H9 (cell line): ENCODE results near the gene DCAF6. TPM values are rescaled to one million over a fixed set of nuclear protein-coding genes. Genes with fewer than 3 reads are reported as not detected.

Source experiments
- DNase-seq: peaks from one replicate; pipeline ENCODE4 v3.0.0-alpha.2; 2017
- H2AFZ ChIP-seq: one replicate; pipeline ENCODE4 v1.6.1; 2013; ENCODE audit warnings: mild to moderate bottlenecking, low read length, control low read depth, moderate library complexity
- H2AK5ac ChIP-seq: 2 replicates; pipeline ENCODE4 v1.6.1; 2013; ENCODE audit warnings: low read length, control low read depth, mixed read lengths; ENCODE audit not compliant: insufficient read length
- H2BK120ac ChIP-seq: one replicate; pipeline ENCODE4 v1.6.1; 2013; ENCODE audit warnings: low read depth, mild to moderate bottlenecking, low read length, control low read depth, inconsistent platforms; ENCODE audit not compliant: poor library complexity, severe bottlenecking
- H2BK12ac ChIP-seq: 2 replicates; pipeline ENCODE4 v1.6.1; 2013; ENCODE audit warnings: low read length, control low read depth, mixed read lengths, low read depth; ENCODE audit not compliant: insufficient read length
- H2BK15ac ChIP-seq: 2 replicates; pipeline ENCODE4 v1.6.1; 2013; ENCODE audit warnings: low read depth, low read length, control low read depth
- H2BK20ac ChIP-seq: one replicate; pipeline ENCODE4 v1.6.1; 2013; ENCODE audit warnings: low read depth, mild to moderate bottlenecking, low read length, control low read depth, inconsistent platforms; ENCODE audit not compliant: poor library complexity, severe bottlenecking
- H2BK5ac ChIP-seq: 2 replicates; pipeline ENCODE4 v1.6.1; 2013; ENCODE audit warnings: low read length, control low read depth, mixed read lengths; ENCODE audit not compliant: insufficient read length
- H3K14ac ChIP-seq: 2 replicates; pipeline ENCODE4 v1.6.1; 2013; ENCODE audit warnings: low read length, control low read depth; ENCODE audit not compliant: insufficient read depth
- H3K18ac ChIP-seq: 2 replicates; pipeline ENCODE4 v1.6.1; 2013; ENCODE audit warnings: low read depth, mild to moderate bottlenecking, mixed read lengths, low read length, control low read depth; ENCODE audit not compliant: insufficient read length
- H3K23ac ChIP-seq: 2 replicates; pipeline ENCODE4 v1.6.1; 2013; ENCODE audit warnings: low read length, control low read depth, mixed read lengths, low read depth; ENCODE audit not compliant: insufficient read length
- H3K23me2 ChIP-seq: 2 replicates; pipeline ENCODE4 v1.6.1; 2013; ENCODE audit warnings: low read depth, mild to moderate bottlenecking, mixed read lengths, low read length, control low read depth; ENCODE audit not compliant: insufficient read length, poor library complexity, severe bottlenecking
- H3K27ac ChIP-seq: 2 replicates; pipeline ENCODE4 v1.5.1; 2013; ENCODE audit warnings: low read length, control low read depth, mixed read lengths, low read depth; ENCODE audit not compliant: insufficient read length
- H3K27me3 ChIP-seq: 2 replicates; pipeline ENCODE4 v1.6.1; 2013; ENCODE audit warnings: low read length, control low read depth, inconsistent platforms; ENCODE audit not compliant: insufficient read depth
- H3K4ac ChIP-seq: 2 replicates; pipeline ENCODE4 v1.6.1; 2013; ENCODE audit warnings: low read depth, mild to moderate bottlenecking, control low read depth, inconsistent platforms, low read length, moderate library complexity
- H3K4me1 ChIP-seq: 2 replicates; pipeline ENCODE4 v1.6.1; 2013; ENCODE audit warnings: low read length, control low read depth, inconsistent platforms; ENCODE audit not compliant: insufficient read depth
- H3K4me2 ChIP-seq: 2 replicates; pipeline ENCODE4 v1.6.1; 2013; ENCODE audit warnings: low read length, control low read depth, mixed read lengths; ENCODE audit not compliant: insufficient read length, insufficient read depth
- H3K56ac ChIP-seq: 2 replicates; pipeline ENCODE4 v1.6.1; 2013; ENCODE audit warnings: low read depth, mild to moderate bottlenecking, mixed read lengths, low read length, control low read depth; ENCODE audit not compliant: insufficient read length
- H3K79me1 ChIP-seq: 2 replicates; pipeline ENCODE4 v1.6.1; 2013; ENCODE audit warnings: low read depth, mild to moderate bottlenecking, moderate library complexity, low read length, control low read depth, inconsistent platforms; ENCODE audit not compliant: insufficient read depth, poor library complexity, severe bottlenecking
- H3K79me2 ChIP-seq: 2 replicates; pipeline ENCODE4 v1.6.1; 2013; ENCODE audit warnings: low read length, control low read depth, inconsistent platforms; ENCODE audit not compliant: insufficient read depth
- H3K9ac ChIP-seq: 2 replicates; pipeline ENCODE4 v1.6.1; 2013; ENCODE audit warnings: low read length, control low read depth, mixed read lengths; ENCODE audit not compliant: insufficient read length; ENCODE audit errors: extremely low read depth
- H3K9me3 ChIP-seq: one replicate; pipeline ENCODE4 v1.6.1; 2013; ENCODE audit warnings: low read depth, low read length, inconsistent platforms; ENCODE audit not compliant: control insufficient read depth
- H3T11ph ChIP-seq: one replicate; pipeline ENCODE4 v1.6.1; 2013; ENCODE audit warnings: mild to moderate bottlenecking, low read length, control low read depth, inconsistent platforms
- H4K20me1 ChIP-seq: one replicate; pipeline ENCODE4 v1.6.1; 2013; ENCODE audit not compliant: control insufficient read depth, insufficient read length, insufficient read depth
- H4K5ac ChIP-seq: 2 replicates; pipeline ENCODE4 v1.6.1; 2013; ENCODE audit warnings: low read depth, mild to moderate bottlenecking, mixed read lengths, low read length, control low read depth; ENCODE audit not compliant: insufficient read length
- H4K8ac ChIP-seq: replicated peaks from 2 replicates; pipeline ENCODE4 v1.6.1; 2013; ENCODE audit warnings: low read length, control low read depth, mixed read lengths, low read depth; ENCODE audit not compliant: insufficient read length
- H4K91ac ChIP-seq: 2 replicates; pipeline ENCODE4 v1.6.1; 2013; ENCODE audit warnings: low read depth, mild to moderate bottlenecking, moderate library complexity, mixed read lengths, low read length, control low read depth; ENCODE audit not compliant: insufficient read length
- H3K27ac Mint-ChIP-seq, 3 experiments: 2 replicates in 2 of 3; 3 replicates in 1 of 3; pipeline ENCODE4 v1.8.0; 2020 to 2021; ENCODE audit warnings: mixed read lengths in 3 of 3, mild to moderate bottlenecking in 1 of 3, moderate library complexity in 1 of 3
- H3K27me3 Mint-ChIP-seq: 2 replicates; pipeline ENCODE4 v1.8.0; 2021; ENCODE audit warnings: low read depth, mild to moderate bottlenecking, moderate library complexity, mixed read lengths
- H3K36me3 Mint-ChIP-seq, 3 experiments: 2 replicates in 2 of 3; 3 replicates in 1 of 3; pipeline ENCODE4 v1.8.0; 2020 to 2021; ENCODE audit warnings: low read depth in 3 of 3, mixed read lengths in 3 of 3; ENCODE audit not compliant: insufficient read depth in 1 of 3
- H3K4me1 Mint-ChIP-seq, 2 experiments: 2 replicates each; pipeline ENCODE4 v1.8.0; 2020; ENCODE audit warnings: mixed read lengths in 2 of 2
- H3K4me3 Mint-ChIP-seq, 2 experiments: 2 replicates in 1 of 2; 3 replicates in 1 of 2; pipeline ENCODE4 v1.8.0; 2020 to 2021; ENCODE audit warnings: mild to moderate bottlenecking in 2 of 2, mixed read lengths in 2 of 2, moderate library complexity in 1 of 2
- H3K9me3 Mint-ChIP-seq, 2 experiments: 2 replicates in 1 of 2; 3 replicates in 1 of 2; pipeline ENCODE4 v1.8.0; 2020; ENCODE audit warnings: mild to moderate bottlenecking in 2 of 2, mixed read lengths in 2 of 2, moderate library complexity in 1 of 2
- CTCF ChIP-seq: fragments of 200-600 bp; sonication (generic); conservative IDR thresholded peaks from 3 replicates; pipeline ENCODE4 v1.8.0; 2021; ENCODE audit warnings: antibody characterized with exemption, mild to moderate bottlenecking
- WGBS: extraction: QIAGEN DNeasy Blood & Tissue Kit; methylation state at CpG from one replicate; pipeline ENCODE4 v1.1.7; 2013; ENCODE audit warnings: missing lambda C conversion rate, low lambda C conversion rate, mixed read lengths; ENCODE audit not compliant: insufficient read length; ENCODE audit errors: extremely low coverage; 5-methylcytosine and 5-hydroxymethylcytosine counted together
- total RNA-seq: library from RNA; stranded (reverse); gene quantifications from 2 replicates; pipeline ENCODE4 v1.2.1, GENCODE V29; 2021

DCAF6 gene
- total RNA-seq, 1 experiment from 2014 or later, result 16.0 TPM

- Histone ChIP-seq H4K8ac (no peak overlapping the region), H3K23me2 (peaks cover 11% of the 10 kb centered on the region), H2BK12ac (no peak overlapping the region), H3K4ac (no peak overlapping the region), H3K27ac (no peak overlapping the region), H3K9ac (no peak overlapping the region), H2BK120ac (no peak overlapping the region), H3K18ac (no peak overlapping the region), H2AK5ac (no peak overlapping the region), H3K9me3 (no peaks in the 10 kb centered on the region), H3K56ac (no peak overlapping the region), H3K27me3 (no peaks in the 10 kb centered on the region), H4K20me1 (no peaks in the 10 kb centered on the region), H3K23ac (no peak overlapping the region), H3K4me2 (no peak overlapping the region), H3K79me2 (peaks cover 3% of the 10 kb centered on the region; the same call in 1 of the 2 replicates), H2BK20ac (no peak overlapping the region), H3T11ph (no peak overlapping the region), H3K4me1 (0 out of 2 replicates have a peak, but pooled peaks cover 3% of the 10 kb centered on the region), H3K14ac (no peak overlapping the region), H2BK5ac (no peak overlapping the region), H2BK15ac (no peak overlapping the region), H3K79me1 (no peaks in the 10 kb centered on the region), H4K91ac (no peak overlapping the region), H2AFZ (no peak overlapping the region), H4K5ac (no peak overlapping the region)
- WGBS, result no CpG with 5 or more reads among the region's 4 CpGs
- no peak for TF ChIP-seq CTCF
- H3K36me3 Mint-ChIP-seq, result no peaks in the 10 kb centered on the region; a peak in 1 of 7 replicates
- no peak overlapping the region; a peak in 1 of 7 replicates for H3K27ac Mint-ChIP-seq
- peaks cover 19 to 22% of the 10 kb centered on the region in 2 experiments for H3K4me1 Mint-ChIP-seq
- H3K9me3 Mint-ChIP-seq, result peaks cover 0 to 3% of the 10 kb centered on the region in 2 experiments; a peak in 1 of 5 replicates
- H3K4me3 Mint-ChIP-seq, result no peak overlapping the region
- no peaks in the 10 kb centered on the region for H3K27me3 Mint-ChIP-seq
- DNase-seq, result no peak
These were observed 2.7 kb upstream of the DCAF6 start for GRCh38 chr1:167933788-167934187.
